GM23248 (cell line): Measurements from ENCODE around the gene ZBTB16.

Source experiments
- EZH2 ChIP-seq: fragments of 200-600 bp; sonication (generic); IDR thresholded peaks from 2 replicates; pipeline ENCODE4 v1.6.1; 2018; ENCODE audit warnings: antibody characterized with exemption, mild to moderate bottlenecking; ENCODE audit not compliant: insufficient read depth, poor library complexity, severe bottlenecking
- EZH2phosphoT487 ChIP-seq: fragments of 200-600 bp; sonication (generic); IDR thresholded peaks from 2 replicates; pipeline ENCODE4 v1.6.1; 2018; ENCODE audit warnings: antibody characterized with exemption, moderate library complexity, mild to moderate bottlenecking, low read depth; ENCODE audit not compliant: insufficient read depth

- TF ChIP-seq EZH2phosphoT487 = no peak
- no peak for TF ChIP-seq EZH2
Observed at GRCh38 chr11:114185436-114185835, 125.9 kb downstream of the ZBTB16 start.
